DMS79 (cell line): Measurements from ENCODE around the gene EQTN.
A peak's percentile ranks its signal among the peaks of the same experiment; 100 is the strongest.

ENCODE experiments used
- DNase-seq: peaks from one replicate; lab custom pipeline; 2025; lab: John Stamatoyannopoulos, UW

Gene EQTN

DNA sequence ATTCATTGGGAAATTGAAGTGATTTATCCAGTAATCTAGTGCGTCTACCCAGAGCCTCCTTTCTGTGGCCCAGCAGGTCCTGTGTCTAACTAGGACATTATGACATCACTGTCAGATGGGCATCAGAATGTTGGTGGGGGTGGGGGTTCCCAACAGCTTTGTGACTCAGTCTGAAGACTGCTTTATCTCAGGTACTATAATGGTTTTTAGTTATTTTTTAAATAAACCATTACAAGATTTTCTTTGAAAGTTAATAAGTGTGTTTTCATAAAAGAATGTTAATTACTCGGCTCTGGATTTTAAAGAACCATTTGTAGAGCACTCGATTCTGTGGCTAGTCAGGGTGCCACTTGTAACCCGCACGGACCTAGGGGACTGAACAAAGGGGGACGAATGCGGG lies at the start of gene EQTN:
Gene EQTN (minus strand): TSS at position 101 of the 400 bp plus-strand sequence. CDS start 95 bp downstream, at position 6.
- no peak for DNase-seq

DNA sequence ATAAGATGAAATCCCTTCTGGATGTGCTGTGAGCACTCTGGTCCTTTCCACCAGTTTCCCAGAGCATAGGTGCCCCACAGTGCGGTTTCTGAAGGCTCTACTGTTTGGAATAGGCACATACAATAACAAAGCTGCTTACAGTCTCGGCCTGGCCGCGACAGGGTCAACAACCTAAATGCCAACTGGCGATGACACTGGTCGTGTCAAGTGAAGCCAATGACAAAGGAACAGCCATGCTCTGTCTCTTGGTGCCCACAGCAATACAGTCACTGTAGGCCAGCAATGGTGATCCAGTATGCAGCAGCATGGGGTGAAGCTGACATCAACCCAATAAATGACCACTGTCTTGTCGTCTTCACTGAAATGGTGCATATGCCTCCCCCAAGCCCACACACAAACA lies 47.8 kb upstream of the EQTN start:
- no peak for DNase-seq

GRCh38 chr9:27341545-27342294 lies 44.8 kb upstream of the EQTN start:
- DNase-seq, result no peak

GRCh38 chr9:27340961-27341511 lies 44.1 kb upstream of the EQTN start:
- no peak for DNase-seq

DNA sequence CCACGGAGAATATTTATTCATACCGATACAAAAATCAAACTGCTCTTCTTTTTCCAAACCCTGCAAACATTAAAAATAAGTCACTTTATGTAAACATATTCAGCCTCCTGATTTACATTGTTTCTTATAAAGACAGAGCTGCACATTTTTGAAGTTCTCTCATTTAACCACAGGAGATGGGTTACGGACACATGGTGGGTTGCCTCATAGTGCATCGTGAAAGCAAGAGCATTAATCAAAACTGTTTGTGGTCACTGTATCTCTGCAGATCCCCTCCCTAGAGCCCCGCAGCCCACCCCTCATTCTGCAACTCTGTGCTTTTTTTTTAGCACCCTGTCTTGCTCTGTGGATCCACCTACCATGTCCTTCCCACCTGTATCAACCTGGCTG lies 43.3 kb upstream of the EQTN start:
- DNase-seq, result no peak

DNA sequence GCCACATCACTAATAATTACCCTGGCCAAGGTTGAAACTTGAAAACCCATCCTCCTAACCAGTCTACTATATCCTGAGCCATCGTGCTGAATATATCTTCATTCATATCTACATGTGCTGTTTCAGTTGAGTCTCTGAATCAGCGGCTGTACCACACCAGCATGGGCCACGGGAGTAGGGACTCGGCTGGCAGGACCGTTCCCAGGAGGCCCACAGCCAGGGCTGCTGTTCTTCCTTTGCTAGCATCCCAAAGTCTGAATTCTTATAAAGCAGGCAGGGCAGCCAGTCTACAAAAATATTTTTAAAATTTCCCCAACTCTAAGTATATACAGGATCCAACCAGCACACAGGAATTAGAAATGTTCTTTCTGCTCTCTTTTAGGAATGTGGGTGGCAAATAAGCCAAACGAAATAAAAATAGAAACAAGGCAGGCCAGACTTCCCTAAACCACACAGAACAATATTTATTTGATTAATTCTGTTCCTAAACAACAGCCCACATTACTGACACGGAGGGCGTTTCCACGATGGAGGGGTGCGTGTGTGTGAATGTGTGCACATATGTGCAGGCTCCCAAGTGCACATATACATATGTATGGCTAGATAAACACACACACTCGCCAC lies 42.8 kb upstream of the EQTN start:
- no peak for DNase-seq

DNA sequence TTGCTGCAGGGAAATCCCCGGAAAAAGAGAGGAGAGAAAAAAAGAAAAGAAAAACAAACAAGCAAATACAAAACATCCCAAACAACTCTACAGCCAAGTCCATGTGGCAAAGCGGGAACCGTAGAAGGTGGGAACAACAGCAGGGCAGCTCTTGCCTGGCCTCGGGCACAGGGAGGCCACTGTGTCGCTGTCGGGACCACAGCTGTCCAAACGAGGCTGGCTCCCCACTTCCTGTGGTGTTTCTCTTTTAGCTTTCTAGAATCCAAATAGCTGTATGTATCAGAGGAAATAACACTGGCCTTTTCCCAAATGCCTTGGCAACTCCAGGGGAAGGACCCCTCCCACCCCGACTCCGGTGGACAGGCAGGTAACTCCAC lies 41.6 kb upstream of the EQTN start:
- no peak for DNase-seq

DNA sequence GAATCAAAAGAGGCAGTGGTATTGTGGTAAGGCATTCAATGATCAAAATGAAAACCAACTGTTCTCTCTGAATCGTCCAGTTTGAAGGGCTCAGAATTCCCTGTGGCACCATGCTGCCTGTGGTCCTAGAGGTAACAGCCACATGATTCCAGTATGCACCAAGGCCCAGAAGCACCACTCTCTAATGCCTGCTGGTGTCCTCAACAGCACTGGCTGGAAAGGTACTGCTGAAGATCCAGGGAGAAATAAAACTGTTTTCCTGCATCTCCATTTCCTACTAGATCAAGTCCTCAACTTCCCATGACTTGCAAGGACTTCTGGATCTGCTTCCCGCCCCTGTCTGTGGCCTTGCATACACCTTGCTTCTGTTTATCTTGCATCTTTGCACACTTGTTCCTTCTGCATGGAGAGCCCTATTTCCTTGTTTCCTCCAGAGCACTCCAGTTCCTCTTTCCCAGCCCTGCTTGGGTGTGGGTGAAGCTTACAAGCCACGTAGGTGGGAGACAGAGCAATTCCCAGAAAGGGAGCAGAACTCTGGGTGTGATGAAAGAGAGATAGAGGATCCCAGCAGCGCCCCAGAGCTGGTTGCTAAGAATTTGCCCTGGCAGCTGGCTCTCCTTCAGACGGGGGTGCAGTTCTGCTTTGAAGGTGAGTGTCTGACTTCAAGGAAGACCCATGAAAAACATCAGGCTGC lies 41.0 kb upstream of the EQTN start:
- no peak for DNase-seq

- no peak for DNase-seq
Measured at GRCh38 chr9:27337236-27337635, 40.3 kb upstream of the EQTN start.

DNA sequence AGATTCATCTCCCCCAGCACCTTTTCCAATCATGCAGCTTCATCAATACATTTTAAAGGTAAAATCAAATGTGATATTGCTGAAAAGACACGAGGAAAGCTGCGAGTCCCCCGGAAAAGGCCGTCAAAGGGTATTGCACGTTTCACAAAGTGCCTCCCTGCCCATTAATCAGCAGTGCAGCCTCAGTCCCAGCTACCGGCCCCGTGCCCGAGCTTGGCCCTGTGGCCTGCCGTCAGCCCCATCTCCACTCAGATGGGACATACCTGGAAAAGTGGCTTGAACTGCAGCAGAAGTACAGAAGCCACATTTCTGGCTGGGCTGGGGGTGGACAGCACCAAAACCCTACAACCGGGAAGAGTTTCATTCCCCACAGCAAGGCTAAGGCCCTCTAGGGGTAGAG lies 39.9 kb upstream of the EQTN start:
- DNase-seq, result no peak

DNA sequence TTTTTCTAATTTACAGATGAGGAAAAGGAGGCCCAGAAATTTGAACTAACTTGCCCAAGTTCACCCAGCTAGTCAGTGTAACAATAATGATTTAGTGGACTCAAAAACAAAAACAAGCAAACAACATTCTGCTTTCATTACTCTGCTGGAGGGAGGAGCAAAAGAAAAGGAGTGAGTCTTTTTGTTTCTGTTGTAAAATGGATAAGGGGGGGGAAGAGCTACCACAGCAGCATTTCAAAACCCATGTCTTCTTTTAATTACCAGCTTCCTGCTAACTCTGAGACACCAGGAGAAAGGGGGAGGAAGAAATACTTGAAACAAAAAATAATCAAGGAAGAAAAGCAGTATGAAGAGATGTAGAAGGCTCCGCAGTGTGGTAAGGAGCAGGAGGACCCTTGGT lies 39.2 kb upstream of the EQTN start:
- DNase-seq, result no peak

- DNase-seq, result no peak
Measured at GRCh38 chr9:27335075-27335474, 38.1 kb upstream of the EQTN start.

GRCh38 chr9:27333241-27334052 lies 36.5 kb upstream of the EQTN start:
- peak; percentile 29 for DNase-seq

DNA sequence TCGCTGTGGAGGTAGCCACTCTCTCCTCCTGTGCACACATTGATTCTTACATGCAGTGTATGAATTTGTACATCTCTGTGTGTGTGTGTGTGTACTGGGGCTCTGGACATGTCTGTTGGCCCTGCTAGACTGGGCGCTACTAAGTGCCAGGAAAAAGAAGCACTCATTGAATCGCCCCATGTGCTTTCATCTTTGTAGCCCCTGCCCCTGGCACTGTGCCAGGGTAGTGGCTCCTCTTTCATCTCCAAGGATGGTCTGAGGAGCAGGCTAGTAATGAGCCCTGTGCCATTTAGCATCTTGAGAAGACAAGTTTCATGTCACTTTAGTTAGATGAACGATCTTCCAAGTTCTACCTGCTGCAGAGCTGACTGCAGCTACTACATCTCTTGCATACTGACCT lies 34.4 kb upstream of the EQTN start:
- no peak for DNase-seq

DNA sequence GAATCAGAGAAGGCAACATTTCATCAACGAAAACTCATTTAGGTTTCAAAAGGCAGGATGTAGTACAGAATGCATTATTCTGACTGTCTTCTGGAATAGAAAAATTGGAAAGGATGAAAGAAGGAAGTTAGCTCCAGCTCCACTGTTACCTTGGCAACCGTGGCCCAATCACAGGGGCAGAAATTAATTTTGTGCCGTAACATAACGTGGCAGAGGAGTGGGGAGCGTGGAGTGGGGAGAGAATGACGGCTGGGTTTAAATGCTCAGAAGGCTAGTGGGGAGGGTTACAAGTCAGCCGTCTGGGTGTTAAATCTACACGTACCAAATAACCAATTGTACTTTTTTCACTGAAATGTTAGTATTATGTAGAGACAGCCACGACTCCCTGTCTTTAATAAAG lies 32.3 kb upstream of the EQTN start:
- DNase-seq, result no peak

- no peak for DNase-seq
Measured at GRCh38 chr9:27328483-27328882, 31.5 kb upstream of the EQTN start.

- no peak for DNase-seq
Measured at GRCh38 chr9:27311184-27311583, 14.2 kb upstream of the EQTN start.

DNA sequence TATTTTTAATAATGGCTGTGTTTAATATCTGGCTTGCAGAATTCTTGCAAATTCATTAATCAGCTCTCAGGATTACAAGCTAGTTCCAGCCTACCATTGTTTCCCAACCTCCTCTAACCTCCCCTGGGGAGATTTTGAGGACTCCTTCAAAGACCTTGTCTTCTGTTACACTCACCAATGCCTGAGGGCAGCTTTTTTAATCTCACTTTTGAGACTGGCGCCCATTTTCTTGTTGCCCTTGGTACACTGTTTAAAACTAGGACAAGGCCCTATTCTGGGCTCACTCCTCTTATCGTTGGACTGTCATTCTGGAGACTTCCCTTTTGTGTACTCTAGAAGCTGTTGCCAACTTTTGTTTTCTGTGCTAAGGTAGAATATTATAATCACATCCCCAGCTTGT lies 13.6 kb upstream of the EQTN start:
- no peak for DNase-seq

- DNase-seq, result no peak
Measured at GRCh38 chr9:27308691-27309390, 11.9 kb upstream of the EQTN start.

GRCh38 chr9:27304521-27304920 lies 7.6 kb upstream of the EQTN start:
- no peak for DNase-seq

DNA sequence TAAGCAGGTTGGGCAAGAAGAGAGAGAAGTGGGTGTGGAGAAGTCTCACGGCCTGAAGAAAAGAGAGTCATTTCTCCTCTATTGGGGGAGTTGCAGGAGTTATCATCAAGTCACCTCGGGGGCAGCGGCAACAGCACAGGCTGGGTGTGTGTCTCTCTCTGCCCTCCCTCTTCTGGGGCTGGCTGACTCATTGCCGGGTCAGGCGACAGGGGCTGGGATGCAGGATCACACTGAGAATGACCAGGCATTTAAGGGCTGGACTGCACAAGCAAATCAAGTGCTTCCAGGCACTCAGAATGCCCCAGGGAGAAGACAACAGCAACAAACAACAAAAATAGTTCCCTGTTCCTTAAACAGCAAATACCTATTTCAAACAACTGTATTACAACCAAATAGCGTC lies 6.3 kb upstream of the EQTN start:
- no peak for DNase-seq

DNA sequence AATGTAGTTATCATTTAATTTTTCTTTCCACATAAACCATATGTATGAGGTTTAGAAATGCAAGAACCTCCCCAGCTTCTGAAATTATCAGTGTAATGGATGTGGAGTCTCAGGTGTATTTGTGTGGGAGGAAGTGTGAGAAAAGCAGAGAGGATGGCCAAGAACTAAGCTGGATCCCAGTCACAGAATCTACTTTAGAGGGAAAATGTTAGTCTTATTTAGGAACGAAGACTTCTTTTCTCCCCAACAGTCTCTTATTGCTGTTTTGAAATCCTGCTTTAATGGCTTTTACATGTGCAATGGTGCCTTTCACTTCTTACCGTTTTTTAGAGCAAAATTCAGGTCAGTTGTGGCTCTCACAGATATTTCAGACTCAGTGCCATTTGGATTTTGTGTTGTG lies 3.0 kb downstream of the EQTN start:
- DNase-seq, result no peak
